ENCODE results near the gene DISP3. TPM values are rescaled to one million over a fixed set of nuclear protein-coding genes. Genes with fewer than 3 reads are reported as not detected.

DISP3 gene
- total RNA-seq, 1 experiment from 2014 or later = 1.1 TPM

DNA sequence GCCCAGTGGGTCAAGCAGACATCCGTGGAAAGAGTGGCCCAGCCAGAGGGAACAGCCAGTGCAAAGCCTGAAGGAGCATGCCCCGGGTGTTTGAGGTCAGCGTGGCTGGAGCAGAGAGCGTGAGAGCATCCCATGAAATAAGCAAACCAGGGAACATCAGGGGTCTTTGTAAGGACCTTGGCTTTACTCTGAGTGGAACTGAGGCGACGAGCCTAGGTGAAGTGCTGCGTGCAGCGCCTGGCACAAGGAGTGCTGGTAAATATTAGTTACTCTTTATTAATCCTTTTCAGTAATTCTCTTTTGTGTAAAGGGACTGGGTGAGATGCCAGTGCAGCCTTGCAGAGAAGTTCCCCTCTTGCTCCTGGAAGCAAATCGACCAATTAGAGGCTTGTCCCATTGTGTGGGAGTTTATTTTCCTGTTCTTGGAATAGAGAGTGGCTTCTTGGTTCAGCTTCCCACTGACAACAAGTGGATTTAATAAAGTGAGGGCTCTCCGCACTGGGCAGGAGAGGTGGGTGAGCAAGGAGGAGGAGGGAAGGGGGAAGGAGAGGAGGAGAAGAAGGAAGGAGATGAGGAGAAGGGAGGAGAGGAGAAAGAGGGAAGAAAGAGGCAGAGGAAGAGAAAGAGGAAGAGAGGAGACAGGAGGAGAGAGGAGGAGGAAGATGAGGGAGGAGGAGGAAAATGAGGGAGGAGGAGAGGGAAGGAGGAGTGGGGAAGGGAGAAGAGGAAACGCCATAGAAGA, 37.6 kb upstream of the DISP3 start:
- no peaks in the 10 kb centered on the region for H3K36me3 ChIP-seq (ENCODE audit: control insufficient read depth, insufficient read depth, low read length)
- peaks cover 10% of the 10 kb centered on the region; the same call in 1 of the 2 replicates for H3K27me3 ChIP-seq (ENCODE audit: control insufficient read depth, insufficient read depth, low read length)
- H3K4me1 ChIP-seq (ENCODE audit: control insufficient read depth, insufficient read depth, low read length) = no peaks in the 10 kb centered on the region
- ATAC-seq (no peak), DNase-seq (ENCODE audit: low read depth, low spot score) (no peak)
- H3K9me3 ChIP-seq (ENCODE audit: control insufficient read depth, insufficient read depth, low read depth, low read length) = no peaks in the 10 kb centered on the region
- H3K4me3 ChIP-seq (ENCODE audit: low read depth in 2 of 2, low read length in 2 of 2) = no peak overlapping the region
- intact Hi-C loops (cut with micrococcal nuclease; ENCODE audit: unreplicated experiment) = no loop called here
- no TSS peak for BruUV-seq (replicated peaks)
- H3K27ac ChIP-seq (ENCODE audit: low read length) = no peak overlapping the region
- POLR2A ChIA-PET = no interaction called here
- in situ Hi-C loops (cut with HindIII; ENCODE audit: low pct_unique_long_range_greater_than_20kb, low sequenced_read_pairs) = no loop called here
- TF ChIP-seq, protein P1, sequence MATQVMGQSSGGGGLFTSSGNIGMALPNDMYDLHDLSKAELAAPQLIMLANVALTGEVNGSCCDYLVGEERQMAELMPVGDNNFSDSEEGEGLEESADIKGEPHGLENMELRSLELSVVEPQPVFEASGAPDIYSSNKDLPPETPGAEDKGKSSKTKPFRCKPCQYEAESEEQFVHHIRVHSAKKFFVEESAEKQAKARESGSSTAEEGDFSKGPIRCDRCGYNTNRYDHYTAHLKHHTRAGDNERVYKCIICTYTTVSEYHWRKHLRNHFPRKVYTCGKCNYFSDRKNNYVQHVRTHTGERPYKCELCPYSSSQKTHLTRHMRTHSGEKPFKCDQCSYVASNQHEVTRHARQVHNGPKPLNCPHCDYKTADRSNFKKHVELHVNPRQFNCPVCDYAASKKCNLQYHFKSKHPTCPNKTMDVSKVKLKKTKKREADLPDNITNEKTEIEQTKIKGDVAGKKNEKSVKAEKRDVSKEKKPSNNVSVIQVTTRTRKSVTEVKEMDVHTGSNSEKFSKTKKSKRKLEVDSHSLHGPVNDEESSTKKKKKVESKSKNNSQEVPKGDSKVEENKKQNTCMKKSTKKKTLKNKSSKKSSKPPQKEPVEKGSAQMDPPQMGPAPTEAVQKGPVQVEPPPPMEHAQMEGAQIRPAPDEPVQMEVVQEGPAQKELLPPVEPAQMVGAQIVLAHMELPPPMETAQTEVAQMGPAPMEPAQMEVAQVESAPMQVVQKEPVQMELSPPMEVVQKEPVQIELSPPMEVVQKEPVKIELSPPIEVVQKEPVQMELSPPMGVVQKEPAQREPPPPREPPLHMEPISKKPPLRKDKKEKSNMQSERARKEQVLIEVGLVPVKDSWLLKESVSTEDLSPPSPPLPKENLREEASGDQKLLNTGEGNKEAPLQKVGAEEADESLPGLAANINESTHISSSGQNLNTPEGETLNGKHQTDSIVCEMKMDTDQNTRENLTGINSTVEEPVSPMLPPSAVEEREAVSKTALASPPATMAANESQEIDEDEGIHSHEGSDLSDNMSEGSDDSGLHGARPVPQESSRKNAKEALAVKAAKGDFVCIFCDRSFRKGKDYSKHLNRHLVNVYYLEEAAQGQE (IDR thresholded peaks at IDR 0.05; ENCODE audit: insufficient read depth in 1 of 2, low read depth in 2 of 2, low read length in 1 of 2) = no peak
- TF ChIP-seq, protein P2, sequence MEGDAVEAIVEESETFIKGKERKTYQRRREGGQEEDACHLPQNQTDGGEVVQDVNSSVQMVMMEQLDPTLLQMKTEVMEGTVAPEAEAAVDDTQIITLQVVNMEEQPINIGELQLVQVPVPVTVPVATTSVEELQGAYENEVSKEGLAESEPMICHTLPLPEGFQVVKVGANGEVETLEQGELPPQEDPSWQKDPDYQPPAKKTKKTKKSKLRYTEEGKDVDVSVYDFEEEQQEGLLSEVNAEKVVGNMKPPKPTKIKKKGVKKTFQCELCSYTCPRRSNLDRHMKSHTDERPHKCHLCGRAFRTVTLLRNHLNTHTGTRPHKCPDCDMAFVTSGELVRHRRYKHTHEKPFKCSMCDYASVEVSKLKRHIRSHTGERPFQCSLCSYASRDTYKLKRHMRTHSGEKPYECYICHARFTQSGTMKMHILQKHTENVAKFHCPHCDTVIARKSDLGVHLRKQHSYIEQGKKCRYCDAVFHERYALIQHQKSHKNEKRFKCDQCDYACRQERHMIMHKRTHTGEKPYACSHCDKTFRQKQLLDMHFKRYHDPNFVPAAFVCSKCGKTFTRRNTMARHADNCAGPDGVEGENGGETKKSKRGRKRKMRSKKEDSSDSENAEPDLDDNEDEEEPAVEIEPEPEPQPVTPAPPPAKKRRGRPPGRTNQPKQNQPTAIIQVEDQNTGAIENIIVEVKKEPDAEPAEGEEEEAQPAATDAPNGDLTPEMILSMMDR (IDR thresholded peaks at IDR 0.05) = no peak
- no peak for TF ChIP-seq SIN3A (IDR thresholded peaks at IDR 0.05; ENCODE audit: borderline replicate concordance, insufficient read depth, low read depth, low read length)
- CTCF ChIA-PET = no interaction called here

DNA sequence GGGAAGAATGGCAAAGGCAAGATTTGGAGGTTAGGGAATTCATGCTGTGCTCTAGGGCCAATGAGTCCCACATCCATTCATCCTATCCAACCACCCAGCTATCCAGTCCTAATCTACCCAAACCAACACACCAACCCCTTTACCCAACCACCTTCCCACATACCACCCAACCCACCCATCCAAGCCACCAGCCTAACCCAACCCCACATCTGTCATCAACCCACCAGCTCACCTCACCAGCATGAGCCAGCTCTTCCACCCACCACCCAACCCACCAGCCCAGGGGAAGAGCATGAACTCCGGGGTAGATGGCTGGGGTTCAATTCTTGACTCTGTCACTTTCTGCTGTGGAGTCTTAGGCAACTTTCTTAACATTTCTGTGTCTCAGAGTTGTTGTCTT, 35.9 kb upstream of the DISP3 start:
- no peak overlapping the region for H3K4me3 ChIP-seq (ENCODE audit: low read depth in 2 of 2, low read length in 2 of 2)
- H3K4me1 ChIP-seq (ENCODE audit: control insufficient read depth, insufficient read depth, low read length) = no peaks in the 10 kb centered on the region
- no TSS peak for BruUV-seq (replicated peaks)
- DNase-seq (ENCODE audit: low read depth, low spot score) (no peak), ATAC-seq (no peak)
- POLR2A ChIA-PET = no interaction called here
- CTCF ChIA-PET = no interaction called here
- H3K9me3 ChIP-seq (ENCODE audit: control insufficient read depth, insufficient read depth, low read depth, low read length) = no peaks in the 10 kb centered on the region
- H3K36me3 ChIP-seq (ENCODE audit: control insufficient read depth, insufficient read depth, low read length) = no peaks in the 10 kb centered on the region
- H3K27ac ChIP-seq (ENCODE audit: low read length) = no peak overlapping the region
- intact Hi-C loops (cut with micrococcal nuclease; ENCODE audit: unreplicated experiment) (no loop called here), in situ Hi-C loops (cut with HindIII; ENCODE audit: low pct_unique_long_range_greater_than_20kb, low sequenced_read_pairs) (no loop called here)
- peaks cover 8% of the 10 kb centered on the region; the same call in 1 of the 2 replicates for H3K27me3 ChIP-seq (ENCODE audit: control insufficient read depth, insufficient read depth, low read length)
- TF ChIP-seq SIN3A (IDR thresholded peaks at IDR 0.05; ENCODE audit: borderline replicate concordance, insufficient read depth, low read depth, low read length) (no peak), POLR2AphosphoS5 (IDR thresholded peaks at IDR 0.05; ENCODE audit: low read depth, low read length) (no peak), TCF7L2 (IDR thresholded peaks at IDR 0.05; ENCODE audit: low read depth, low read length) (no peak)
- TF ChIP-seq, protein P2 (IDR thresholded peaks at IDR 0.05) = no peak
- TF ChIP-seq, protein P1 (IDR thresholded peaks at IDR 0.05; ENCODE audit: insufficient read depth in 1 of 2, low read depth in 2 of 2, low read length in 1 of 2) = no peak
